Heart left ventricle (tissue), 13 donors: Measurements from ENCODE around the gene COPG2.

Experiments used
- POLR2A ChIP-seq, 2 donors: fragments of 450-650 bp; IDR thresholded peaks; one replicate each; pipeline ENCODE4 v1.6.1; 2017; ENCODE audit warnings: antibody characterized with exemption in 2 of 2, mild to moderate bottlenecking in 2 of 2, moderate library complexity in 2 of 2
- TF ChIP-seq, protein P1 (sequence below), 12 donors: fragments of 200-600 bp; sonication (generic) in 4 of 12; IDR thresholded peaks; one replicate each; pipeline versions ENCODE4 v1.5.0 to v1.8.0; 2018 to 2022; ENCODE audit warnings: antibody characterized with exemption in 12 of 12, mild to moderate bottlenecking in 5 of 12
- donor health status: ischemic (EF 13 %, LVEDD 7.1; RV severe dilation, severe dysfunction).
- donor health status: DM: no; HTN: yes; CAD: no.
- donor health status: DM: no; HTN: no; CAD: no.
- donor health status: ischemic (EF 25% LVEDD 6.9; RV normal size, moderate dysfunction).
- donor health status: ischemic (EF 25% LVEDD 5.7; RV mildly dilated, moderate dysfunction).
- donor health status: ischemic (EF 35%, LVEDD 5.7; RV mildly dilated, moderate dysfunction).
- donor health status: nonischemic (EF 11% LVEDD 7.7; RV severe dilation, severe dysfunction).
- donor health status: DM: yes; HTN: yes; CAD: no.
- donor health status: PGD.
- donor health status: ischemic (EF 29% LVEDD 5.4; RV normal size, mild dysfunction).
- donor health status: nonischemic (EF 23%, LVEDD 6.1; RV moderate dilation, normal function).

DNA sequence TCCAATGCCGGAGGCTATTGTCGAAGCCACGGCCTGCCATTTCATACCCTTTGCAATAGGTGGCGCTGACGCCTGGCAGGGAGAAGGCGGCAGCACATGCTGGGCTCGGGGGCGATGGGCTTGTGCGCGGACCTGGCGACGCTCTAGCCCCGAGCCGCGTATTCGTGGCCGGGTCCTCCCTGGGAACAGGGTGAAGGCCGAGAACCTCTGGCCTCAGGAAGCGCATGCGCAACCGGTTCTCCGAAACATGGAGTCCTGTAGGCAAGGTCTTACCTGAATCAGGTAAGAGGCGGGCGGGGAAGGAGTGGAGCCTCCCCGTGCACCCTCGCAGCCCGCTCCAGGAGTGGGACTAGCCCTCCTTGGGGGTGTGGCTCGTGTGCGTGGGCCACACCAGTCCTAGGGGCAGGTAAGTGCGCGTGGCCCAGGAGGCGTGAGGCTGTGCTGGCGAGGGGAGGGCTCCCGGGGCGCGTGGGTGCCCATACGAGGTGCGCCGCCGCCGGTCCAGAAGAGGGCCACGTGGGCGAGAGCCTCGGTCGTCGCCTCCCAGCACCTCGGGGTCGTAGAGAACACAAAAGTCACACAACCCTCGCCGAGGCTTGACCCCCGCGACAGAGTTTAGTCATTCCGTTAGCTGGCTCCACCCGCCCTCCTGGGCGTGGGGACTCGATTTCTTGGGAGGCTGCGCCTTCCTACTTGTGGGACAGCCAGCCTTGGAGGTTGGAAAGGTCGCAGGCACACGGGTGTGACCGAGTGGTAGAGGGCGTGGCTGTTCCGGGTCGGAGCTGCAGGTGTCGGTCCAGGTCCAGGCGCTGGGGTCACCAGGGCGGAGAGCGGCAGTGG, 182.2 kb downstream of the COPG2 start:
- TF ChIP-seq, protein P1, sequence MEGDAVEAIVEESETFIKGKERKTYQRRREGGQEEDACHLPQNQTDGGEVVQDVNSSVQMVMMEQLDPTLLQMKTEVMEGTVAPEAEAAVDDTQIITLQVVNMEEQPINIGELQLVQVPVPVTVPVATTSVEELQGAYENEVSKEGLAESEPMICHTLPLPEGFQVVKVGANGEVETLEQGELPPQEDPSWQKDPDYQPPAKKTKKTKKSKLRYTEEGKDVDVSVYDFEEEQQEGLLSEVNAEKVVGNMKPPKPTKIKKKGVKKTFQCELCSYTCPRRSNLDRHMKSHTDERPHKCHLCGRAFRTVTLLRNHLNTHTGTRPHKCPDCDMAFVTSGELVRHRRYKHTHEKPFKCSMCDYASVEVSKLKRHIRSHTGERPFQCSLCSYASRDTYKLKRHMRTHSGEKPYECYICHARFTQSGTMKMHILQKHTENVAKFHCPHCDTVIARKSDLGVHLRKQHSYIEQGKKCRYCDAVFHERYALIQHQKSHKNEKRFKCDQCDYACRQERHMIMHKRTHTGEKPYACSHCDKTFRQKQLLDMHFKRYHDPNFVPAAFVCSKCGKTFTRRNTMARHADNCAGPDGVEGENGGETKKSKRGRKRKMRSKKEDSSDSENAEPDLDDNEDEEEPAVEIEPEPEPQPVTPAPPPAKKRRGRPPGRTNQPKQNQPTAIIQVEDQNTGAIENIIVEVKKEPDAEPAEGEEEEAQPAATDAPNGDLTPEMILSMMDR (IDR thresholded peaks at IDR 0.05) = peak; percentile 58 to 81 (median 70)
- no peak for TF ChIP-seq POLR2A (IDR thresholded peaks at IDR 0.05)
